SJSA1 (cell line): ENCODE measurements around the gene KCMF1. TPM values are rescaled to one million over a fixed set of nuclear protein-coding genes. Genes with fewer than 3 reads are reported as not detected.

ENCODE experiments used
- DNase-seq, 2 experiments: peaks; one replicate each; pipeline ENCODE4 v3.0.0-alpha.2; 2015 to 2020; ENCODE audit warnings: low spot score in 2 of 2, low read depth in 1 of 2
- H3K27ac ChIP-seq: fragments of 250-450 bp; sonication (Bioruptor Pico); 2 replicates; pipeline ENCODE4 v1.5.1; 2020; ENCODE audit warnings: mild to moderate bottlenecking, moderate library complexity
- H3K27me3 ChIP-seq: fragments of 250-450 bp; sonication (Bioruptor Pico); replicated peaks from 2 replicates; pipeline ENCODE4 v1.5.1; 2020; ENCODE audit warnings: mild to moderate bottlenecking, moderate library complexity
- H3K36me3 ChIP-seq: fragments of 250-450 bp; sonication (Bioruptor Pico); 2 replicates; pipeline ENCODE4 v1.5.1; 2020; ENCODE audit warnings: mild to moderate bottlenecking
- H3K4me1 ChIP-seq: fragments of 250-450 bp; sonication (Bioruptor Pico); replicated peaks from 2 replicates; pipeline ENCODE4 v1.6.1; 2021; ENCODE audit warnings: mild to moderate bottlenecking
- H3K4me3 ChIP-seq: fragments of 250-450 bp; sonication (Bioruptor Pico); 2 replicates; pipeline ENCODE4 v1.5.1; 2020; ENCODE audit warnings: mild to moderate bottlenecking
- H3K9me3 ChIP-seq: fragments of 250-450 bp; sonication (Bioruptor Pico); replicated peaks from 2 replicates; pipeline ENCODE4 v1.5.1; 2020; ENCODE audit warnings: mild to moderate bottlenecking
- total RNA-seq: library from RNA; depleted of rRNA; stranded (reverse); fragments of >200 nt; shearing (Covaris generic); gene quantifications from 2 replicates; pipeline ENCODE4 v1.2.3, GENCODE V29; 2014

Gene KCMF1
- total RNA-seq, 1 experiment from 2014 or later, result 117 TPM

GRCh38 chr2:85073033-85073432 is 102.1 kb downstream of the KCMF1 start:
- Histone ChIP-seq H3K27me3 (0 out of 2 replicates have a peak, but pooled peaks cover 3% of the 10 kb centered on the region), H3K27ac (no peak overlapping the region), H3K4me3 (no peak overlapping the region), H3K9me3 (no peaks in the 10 kb centered on the region), H3K36me3 (no peaks in the 10 kb centered on the region), H3K4me1 (no peaks in the 10 kb centered on the region)
- no peak for DNase-seq

GRCh38 chr2:85076618-85077274 is 105.8 kb downstream of the KCMF1 start:
- H3K9me3 ChIP-seq, result 0 out of 2 replicates have a peak, but pooled peaks cover 3% of the 10 kb centered on the region
- H3K27ac ChIP-seq, result no peak overlapping the region
- H3K4me3 ChIP-seq, result no peak overlapping the region
- no peak for DNase-seq
- H3K4me1 ChIP-seq, result no peaks in the 10 kb centered on the region
- H3K36me3 ChIP-seq, result no peaks in the 10 kb centered on the region
- no peaks in the 10 kb centered on the region for H3K27me3 ChIP-seq

- H3K27ac ChIP-seq, result no peak overlapping the region
- no peak for DNase-seq
These were observed 107.0 kb downstream of the KCMF1 start for GRCh38 chr2:85077859-85078419.

GRCh38 chr2:85078536-85078935 is 107.6 kb downstream of the KCMF1 start:
- Histone ChIP-seq H3K27ac (no peak overlapping the region), H3K36me3 (no peaks in the 10 kb centered on the region), H3K4me1 (no peaks in the 10 kb centered on the region), H3K27me3 (peaks cover 4% of the 10 kb centered on the region; the same call in 1 of the 2 replicates), H3K4me3 (no peak overlapping the region), H3K9me3 (0 out of 2 replicates have a peak, but pooled peaks cover 4% of the 10 kb centered on the region)
- no peak for DNase-seq

More at GRCh38 chr2:85077859-85078419, 107.0 kb downstream of the KCMF1 start:
- H3K4me3 ChIP-seq, result no peak overlapping the region
- H3K36me3 ChIP-seq, result no peaks in the 10 kb centered on the region
- 0 out of 2 replicates have a peak, but pooled peaks cover 4% of the 10 kb centered on the region for H3K9me3 ChIP-seq
- no peaks in the 10 kb centered on the region for H3K27me3 ChIP-seq
- H3K4me1 ChIP-seq, result no peaks in the 10 kb centered on the region

- Histone ChIP-seq H3K27ac (no peak overlapping the region), H3K4me3 (no peak overlapping the region), H3K27me3 (peaks cover 15% of the 10 kb centered on the region), H3K9me3 (0 out of 2 replicates have a peak, but pooled peaks cover 4% of the 10 kb centered on the region), H3K4me1 (no peaks in the 10 kb centered on the region), H3K36me3 (no peaks in the 10 kb centered on the region)
- no peak for DNase-seq
These were observed 112.1 kb downstream of the KCMF1 start for GRCh38 chr2:85083092-85083491.

- H3K36me3 ChIP-seq, result no peaks in the 10 kb centered on the region
- H3K4me1 ChIP-seq, result no peaks in the 10 kb centered on the region
- 0 out of 2 replicates have a peak, but pooled peaks cover 4% of the 10 kb centered on the region for H3K9me3 ChIP-seq
- no peak for DNase-seq
- H3K27me3 ChIP-seq, result peaks cover 15% of the 10 kb centered on the region
- H3K27ac ChIP-seq, result no peak overlapping the region
- no peak overlapping the region for H3K4me3 ChIP-seq
These were observed 114.6 kb downstream of the KCMF1 start for GRCh38 chr2:85085563-85085962.

GRCh38 chr2:85087541-85087940 is 116.6 kb downstream of the KCMF1 start:
- Histone ChIP-seq H3K36me3 (no peaks in the 10 kb centered on the region), H3K27me3 (peaks cover 15% of the 10 kb centered on the region), H3K9me3 (no peaks in the 10 kb centered on the region), H3K4me1 (no peaks in the 10 kb centered on the region), H3K4me3 (no peak overlapping the region), H3K27ac (no peak overlapping the region)
- no peak for DNase-seq

GRCh38 chr2:85088921-85089320 is 118.0 kb downstream of the KCMF1 start:
- Histone ChIP-seq H3K9me3 (no peaks in the 10 kb centered on the region), H3K4me1 (no peaks in the 10 kb centered on the region), H3K4me3 (no peak overlapping the region), H3K27ac (no peak overlapping the region), H3K27me3 (peaks cover 11% of the 10 kb centered on the region; the same call in 1 of the 2 replicates), H3K36me3 (no peaks in the 10 kb centered on the region)
- DNase-seq, result no peak

- H3K27ac ChIP-seq, result no peak overlapping the region
- no peak overlapping the region for H3K4me3 ChIP-seq
- H3K36me3 ChIP-seq, result no peaks in the 10 kb centered on the region
- H3K9me3 ChIP-seq, result no peaks in the 10 kb centered on the region
- H3K4me1 ChIP-seq, result no peaks in the 10 kb centered on the region
- no peak for DNase-seq
- peaks cover 11% of the 10 kb centered on the region; the same call in 1 of the 2 replicates for H3K27me3 ChIP-seq
These were observed 118.6 kb downstream of the KCMF1 start for GRCh38 chr2:85089585-85089984.

GRCh38 chr2:85091838-85092237 is 120.9 kb downstream of the KCMF1 start:
- Histone ChIP-seq H3K27me3 (no peaks in the 10 kb centered on the region; the same call in 1 of the 2 replicates), H3K27ac (no peak overlapping the region), H3K9me3 (no peaks in the 10 kb centered on the region), H3K4me3 (no peak overlapping the region), H3K36me3 (no peaks in the 10 kb centered on the region), H3K4me1 (no peaks in the 10 kb centered on the region)
- no peak for DNase-seq

- Histone ChIP-seq H3K4me3 (no peak overlapping the region), H3K27ac (no peak overlapping the region), H3K36me3 (no peaks in the 10 kb centered on the region), H3K9me3 (no peaks in the 10 kb centered on the region), H3K27me3 (no peaks in the 10 kb centered on the region), H3K4me1 (no peaks in the 10 kb centered on the region)
- no peak for DNase-seq
These were observed 124.1 kb downstream of the KCMF1 start for GRCh38 chr2:85095094-85095493.

- DNase-seq, result no peak
- H3K27ac ChIP-seq, result no peak overlapping the region
- H3K9me3 ChIP-seq, result no peaks in the 10 kb centered on the region
These were observed 125.7 kb downstream of the KCMF1 start for GRCh38 chr2:85096616-85097015.

GRCh38 chr2:85104228-85104627 is 133.3 kb downstream of the KCMF1 start:
- no peak for DNase-seq
- H3K4me3 ChIP-seq, result no peak overlapping the region
- H3K36me3 ChIP-seq, result no peaks in the 10 kb centered on the region
- H3K9me3 ChIP-seq, result no peaks in the 10 kb centered on the region
- H3K27me3 ChIP-seq, result 0 out of 2 replicates have a peak, but pooled peaks cover 5% of the 10 kb centered on the region
- no peaks in the 10 kb centered on the region for H3K4me1 ChIP-seq
- H3K27ac ChIP-seq, result no peak overlapping the region

More at GRCh38 chr2:85096616-85097015, 125.7 kb downstream of the KCMF1 start:
- Histone ChIP-seq H3K4me1 (no peaks in the 10 kb centered on the region), H3K27me3 (no peaks in the 10 kb centered on the region), H3K36me3 (no peaks in the 10 kb centered on the region), H3K4me3 (no peak overlapping the region)

- 0 out of 2 replicates have a peak, but pooled peaks cover 5% of the 10 kb centered on the region for H3K27me3 ChIP-seq
- no peak overlapping the region for H3K27ac ChIP-seq
- DNase-seq, result no peak
- no peaks in the 10 kb centered on the region; the same call in 1 of the 2 replicates for H3K9me3 ChIP-seq
- H3K36me3 ChIP-seq, result no peaks in the 10 kb centered on the region
- no peaks in the 10 kb centered on the region for H3K4me1 ChIP-seq
- H3K4me3 ChIP-seq, result no peak overlapping the region
These were observed 135.7 kb downstream of the KCMF1 start for GRCh38 chr2:85106489-85107180.
